IPS-NIHi7 (cell line): Measurements from ENCODE around the gene MACROD2.
A peak's percentile ranks its signal among the peaks of the same experiment; 100 is the strongest.

Source experiments
- DNase-seq: peaks from one replicate; pipeline ENCODE4 v3.0.0; 2012; ENCODE audit warnings: mixed read lengths; ENCODE audit errors: extremely low spot score

The MACROD2 gene

GRCh38 chr20:15439551-15439950 is 1444.2 kb downstream of the MACROD2 start:
- DNase-seq: no peak

DNA sequence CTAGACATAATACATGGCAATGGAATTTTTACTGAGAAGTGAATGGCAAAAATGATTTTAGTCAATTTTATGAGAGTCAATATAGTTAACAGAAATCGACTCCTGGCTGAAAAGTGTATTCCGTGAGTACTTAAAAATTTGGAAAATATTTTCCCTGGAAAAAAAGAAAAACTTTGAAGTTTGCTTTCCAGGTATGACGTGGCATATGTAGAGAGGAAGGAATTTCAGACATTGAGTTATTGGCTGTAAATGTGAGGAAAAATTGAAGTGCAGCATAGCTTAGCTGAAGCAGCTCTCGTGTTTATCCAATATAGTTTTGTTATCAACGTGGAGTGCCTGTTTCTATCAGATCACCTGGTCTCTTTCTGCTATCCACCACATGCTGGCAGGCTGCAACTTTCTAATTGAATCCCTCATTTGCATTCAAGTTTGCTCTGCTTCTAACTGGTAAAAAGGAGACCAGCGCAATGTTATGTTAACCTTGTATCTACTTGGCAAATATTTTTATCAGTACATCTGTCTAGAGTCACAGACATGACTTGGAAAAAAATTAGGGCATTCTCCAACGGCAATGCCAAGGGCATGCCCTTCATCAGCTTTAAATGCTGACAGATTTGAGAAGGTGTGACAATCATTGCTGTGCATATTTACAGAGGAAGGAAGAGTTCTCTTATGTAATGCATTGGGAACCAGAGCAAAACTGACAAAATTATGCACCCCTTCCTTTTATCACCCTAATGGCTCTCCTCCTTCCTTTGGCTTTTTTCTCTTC is 1444.9 kb downstream of the MACROD2 start:
- DNase-seq: no peak

GRCh38 chr20:15445056-15445840 is 1449.9 kb downstream of the MACROD2 start:
- no peak for DNase-seq

GRCh38 chr20:15446373-15446772 is 1451.1 kb downstream of the MACROD2 start:
- DNase-seq: no peak

DNA sequence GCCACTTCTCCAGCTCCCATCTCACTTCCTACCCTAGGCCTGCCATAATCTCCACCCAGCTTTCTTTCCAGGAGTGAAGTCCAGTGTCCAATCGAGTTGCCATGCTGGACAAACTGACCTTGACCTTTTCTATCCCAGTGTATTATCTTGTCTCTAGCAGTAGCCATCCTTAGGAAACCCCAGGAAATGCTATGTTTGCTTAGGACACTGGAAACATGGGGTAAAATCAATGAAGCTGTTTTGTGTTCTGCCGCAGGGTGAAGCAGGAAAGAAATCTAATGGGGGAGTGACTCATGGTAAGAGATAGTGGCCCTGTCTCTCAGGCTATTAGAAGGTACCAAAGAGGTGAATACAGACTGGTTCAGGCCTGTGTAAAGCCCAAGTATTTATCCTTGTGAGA is 1452.2 kb downstream of the MACROD2 start:
- no peak for DNase-seq

- no peak for DNase-seq
Observed at GRCh38 chr20:15449061-15449460, 1453.7 kb downstream of the MACROD2 start.

DNA sequence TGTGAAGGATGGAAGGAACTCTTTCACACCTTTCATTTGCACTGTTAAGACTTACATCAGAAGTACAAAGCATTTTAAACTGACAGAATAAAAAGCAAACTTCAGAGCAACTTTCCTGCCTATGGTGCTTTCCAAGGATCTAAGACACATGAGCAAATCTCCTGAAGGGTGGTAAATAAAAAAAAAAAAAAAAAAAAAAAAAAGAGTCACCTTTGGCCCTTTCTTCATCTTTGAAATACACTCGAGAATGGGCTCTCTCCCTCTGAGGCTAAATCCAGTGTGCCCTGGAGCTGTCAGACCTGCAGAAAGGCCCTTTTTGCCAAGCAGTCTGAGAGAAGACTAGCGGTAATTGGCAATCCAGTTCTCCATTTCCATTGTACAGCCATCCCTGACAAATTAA is 1455.9 kb downstream of the MACROD2 start:
- DNase-seq: no peak

DNA sequence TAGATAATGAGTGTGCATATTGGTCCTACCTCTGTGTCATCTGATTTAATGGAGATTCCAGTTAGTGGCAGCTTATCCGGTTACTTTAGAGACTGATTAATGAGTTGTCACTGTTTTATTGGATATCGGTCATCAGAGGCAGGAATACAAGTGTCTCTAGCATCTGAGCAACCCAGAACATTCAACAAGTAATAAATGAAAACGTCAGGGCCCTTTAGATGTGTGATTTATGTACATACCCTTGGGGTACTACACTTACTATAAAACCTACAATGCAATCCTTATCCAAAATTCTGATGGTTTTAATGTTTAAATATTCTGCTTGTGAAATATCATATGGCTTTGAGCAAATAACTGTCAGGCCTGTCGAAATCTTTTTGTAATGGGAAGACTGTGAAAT is 1460.0 kb downstream of the MACROD2 start:
- DNase-seq: no peak

GRCh38 chr20:15461938-15462337 is 1466.6 kb downstream of the MACROD2 start:
- DNase-seq: no peak

GRCh38 chr20:15475483-15475882 is 1480.2 kb downstream of the MACROD2 start:
- no peak for DNase-seq

DNA sequence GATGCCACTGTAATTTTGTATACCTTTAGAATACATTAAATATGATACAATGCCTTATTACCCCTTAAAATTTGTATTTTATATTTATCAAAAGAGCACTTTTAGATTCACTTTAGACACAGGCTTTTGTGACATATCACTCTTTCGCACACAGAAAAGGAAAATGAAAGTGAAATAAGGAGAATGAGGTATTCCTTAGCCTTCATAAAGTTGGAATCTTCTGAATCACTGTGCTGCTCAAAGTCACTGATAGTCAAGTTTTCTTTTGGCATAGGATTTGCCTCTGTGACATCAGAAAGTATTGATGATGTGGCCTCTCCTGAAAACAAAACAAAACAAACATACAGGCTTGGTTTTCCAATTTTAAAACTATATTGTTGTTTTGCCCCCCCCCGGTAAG is 1480.9 kb downstream of the MACROD2 start:
- DNase-seq: no peak

DNA sequence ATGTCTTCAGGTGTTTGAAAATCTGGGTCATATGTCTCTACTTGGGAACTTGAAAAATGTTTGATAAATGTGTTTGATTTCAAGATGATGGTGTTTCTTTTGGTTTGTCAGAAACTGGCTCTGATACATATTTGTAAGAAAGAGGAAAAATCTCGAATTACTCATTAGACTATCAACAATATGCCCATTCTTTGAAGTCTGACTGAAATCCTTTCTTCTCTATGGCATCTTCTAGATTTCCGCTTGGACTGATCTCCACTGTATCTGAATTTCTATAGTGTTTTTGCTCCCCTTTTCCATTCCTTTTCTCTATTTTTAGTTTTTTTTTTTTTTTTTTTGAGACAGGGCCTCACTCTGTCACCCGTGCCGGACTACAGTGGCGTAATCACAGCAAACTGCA is 1481.5 kb downstream of the MACROD2 start:
- DNase-seq: no peak

DNA sequence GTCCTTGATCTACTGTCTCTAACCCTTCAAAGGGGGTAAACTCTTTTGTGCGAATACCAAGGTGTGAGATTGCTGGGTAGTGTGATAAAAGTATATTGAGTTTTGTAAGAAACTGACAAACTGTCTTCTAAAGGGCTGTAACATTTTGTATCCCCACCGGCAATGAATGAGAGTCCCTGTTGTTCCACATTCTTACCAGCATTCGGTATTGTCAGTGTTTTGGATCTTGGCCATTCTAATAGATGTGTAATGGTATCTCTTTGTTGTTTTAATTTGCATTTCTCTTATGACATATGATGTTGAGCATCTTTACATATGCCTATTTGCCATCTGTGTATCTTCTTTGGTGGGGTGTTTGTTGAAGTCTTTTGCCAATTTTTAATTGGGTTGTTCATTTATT is 1487.2 kb downstream of the MACROD2 start:
- DNase-seq: no peak

GRCh38 chr20:15485519-15485918 is 1490.2 kb downstream of the MACROD2 start:
- DNase-seq: no peak

DNA sequence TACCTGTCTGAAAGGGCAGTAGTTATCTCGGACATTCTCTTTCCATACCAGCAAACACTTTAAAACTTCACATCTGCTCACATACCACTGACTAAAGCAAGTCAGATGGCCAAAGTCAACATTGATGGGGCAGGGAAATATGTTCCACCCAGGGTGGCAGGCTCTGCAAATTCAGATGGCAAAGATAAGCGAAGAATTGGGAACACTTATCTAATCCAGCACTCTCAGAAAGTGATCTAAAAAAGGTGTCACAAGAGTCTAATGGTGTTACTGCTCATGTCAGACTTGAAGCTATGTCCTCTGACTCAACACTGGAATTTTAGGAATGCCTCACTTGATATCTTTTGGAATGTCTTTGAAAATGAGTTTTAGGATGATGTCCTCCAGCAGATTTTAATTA is 1491.7 kb downstream of the MACROD2 start:
- no peak for DNase-seq

DNA sequence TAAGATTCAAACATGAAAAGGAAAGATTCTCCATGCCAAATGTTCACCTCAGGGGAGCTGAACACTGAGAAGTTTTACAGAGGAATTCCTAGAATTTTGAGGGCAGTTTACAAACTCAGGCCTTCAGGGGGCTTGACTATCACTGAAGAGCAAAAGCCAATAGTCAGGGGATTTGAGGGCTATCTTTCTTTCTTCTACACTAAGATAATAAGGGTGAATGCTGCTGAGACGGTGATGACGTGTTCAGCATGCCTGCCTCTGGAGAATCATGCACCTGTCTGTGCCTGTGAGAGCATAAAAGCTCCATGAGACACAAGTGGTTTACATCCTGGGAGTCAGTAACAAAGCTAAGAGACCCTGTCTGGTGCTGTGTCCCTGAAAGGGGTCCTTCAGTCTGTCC is 1492.4 kb downstream of the MACROD2 start:
- no peak for DNase-seq

GRCh38 chr20:15491575-15491974 is 1496.3 kb downstream of the MACROD2 start:
- DNase-seq: peak; percentile 58

GRCh38 chr20:15494851-15495250 is 1499.5 kb downstream of the MACROD2 start:
- no peak for DNase-seq

DNA sequence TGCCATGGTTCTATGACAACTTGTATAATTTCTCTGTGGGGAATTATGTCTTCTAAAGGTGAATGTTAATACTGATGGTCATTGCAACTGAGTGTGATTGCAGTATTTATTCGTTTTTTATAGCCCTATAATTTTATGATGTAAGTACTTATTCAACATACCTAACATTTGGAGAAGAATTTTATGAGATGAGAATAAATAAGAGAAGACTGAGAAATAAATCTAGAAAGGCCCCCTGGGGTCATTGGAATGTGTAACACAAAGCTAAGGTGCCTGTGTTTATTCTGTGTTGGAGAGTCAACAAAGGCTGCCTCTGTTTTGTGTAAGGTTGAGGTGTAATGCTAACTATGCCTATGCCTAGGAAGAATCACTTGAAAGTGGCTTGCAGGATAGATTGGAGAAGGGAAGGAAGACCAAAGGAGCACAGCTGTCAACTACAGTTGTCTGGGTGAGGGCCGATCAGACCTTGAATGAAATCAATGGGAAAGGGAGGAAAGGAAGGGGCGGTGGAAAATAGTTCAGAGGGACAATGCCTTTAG is 1501.3 kb downstream of the MACROD2 start:
- DNase-seq: no peak

- DNase-seq: no peak
Observed at GRCh38 chr20:15498926-15499325, 1503.6 kb downstream of the MACROD2 start.

DNA sequence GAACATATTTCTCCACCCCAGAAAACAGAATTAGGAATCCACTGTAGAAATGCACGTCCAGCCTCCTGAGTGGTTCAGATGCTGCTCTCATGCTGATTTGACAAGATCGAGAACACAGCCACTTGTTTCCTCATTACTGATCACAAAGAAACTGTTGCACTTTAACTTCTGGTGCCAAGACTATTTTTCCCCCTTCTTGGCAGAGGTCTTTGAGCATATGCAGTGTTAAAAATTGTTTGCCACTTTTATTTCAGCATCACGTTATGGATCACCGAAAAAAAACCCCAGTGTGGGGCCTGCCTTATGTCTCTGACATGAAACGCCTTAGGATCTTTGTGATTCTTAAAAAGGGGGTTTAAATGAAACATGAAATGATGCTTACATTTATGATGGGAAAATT is 1511.0 kb downstream of the MACROD2 start:
- DNase-seq: no peak

DNA sequence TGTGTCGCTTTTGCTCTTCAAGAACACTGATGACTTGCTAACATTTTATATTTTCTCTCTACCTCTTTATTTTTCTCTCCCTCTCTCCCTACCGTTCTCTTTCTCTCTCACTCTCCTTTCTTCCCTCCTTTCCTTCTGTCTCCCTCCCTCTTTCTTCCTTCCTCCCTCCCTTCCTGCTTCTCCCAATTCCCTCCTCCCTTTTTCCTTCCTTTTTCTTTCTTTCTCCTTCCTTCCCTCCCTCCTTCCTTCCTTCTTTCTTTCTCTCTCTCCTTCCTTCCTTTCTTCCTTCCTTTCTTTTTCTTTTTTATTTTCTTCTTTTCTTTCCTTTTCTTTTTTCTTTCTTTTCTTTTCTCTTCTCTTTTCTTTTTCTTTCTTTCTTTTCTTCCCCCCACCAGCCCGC is 1511.8 kb downstream of the MACROD2 start:
- no peak for DNase-seq

GRCh38 chr20:15511551-15511950 is 1516.2 kb downstream of the MACROD2 start:
- DNase-seq: no peak
